Stomach smooth muscle (tissue), 2 donors: Measurements from ENCODE around the gene MBD2.

Experiments used
- H3K27ac ChIP-seq: one replicate; pipeline ENCODE4 v1.7.0; 2013; ENCODE audit warnings: mild to moderate bottlenecking, low read length, inconsistent platforms
- H3K27me3 ChIP-seq, 2 donors: one replicate each; pipeline ENCODE4 v1.7.0; 2013; ENCODE audit warnings: low read length in 2 of 2; ENCODE audit not compliant: insufficient read depth in 2 of 2, control insufficient read depth in 1 of 2
- H3K36me3 ChIP-seq, 2 donors: one replicate each; pipeline ENCODE4 v1.7.0; 2013; ENCODE audit warnings: low read length in 2 of 2; ENCODE audit not compliant: control insufficient read depth in 2 of 2, insufficient read depth in 2 of 2
- H3K4me1 ChIP-seq: one replicate; pipeline ENCODE4 v1.7.0; 2013; ENCODE audit warnings: low read length; ENCODE audit not compliant: control insufficient read depth, insufficient read depth
- H3K4me3 ChIP-seq, 2 donors: one replicate each; pipeline ENCODE4 v1.7.0; 2013; ENCODE audit warnings: low read length in 2 of 2
- H3K9ac ChIP-seq, 2 donors: one replicate each; pipeline ENCODE4 v1.7.0; 2013; ENCODE audit warnings: low read length in 2 of 2, mild to moderate bottlenecking in 1 of 2
- H3K9me3 ChIP-seq, 2 donors: one replicate each; pipeline ENCODE4 v1.7.0; 2013; ENCODE audit warnings: low read length in 2 of 2; ENCODE audit not compliant: control insufficient read depth in 2 of 2
- donor health status: healthy.
- donor health status: Pancreatic carcinoma.

Gene MBD2

DNA sequence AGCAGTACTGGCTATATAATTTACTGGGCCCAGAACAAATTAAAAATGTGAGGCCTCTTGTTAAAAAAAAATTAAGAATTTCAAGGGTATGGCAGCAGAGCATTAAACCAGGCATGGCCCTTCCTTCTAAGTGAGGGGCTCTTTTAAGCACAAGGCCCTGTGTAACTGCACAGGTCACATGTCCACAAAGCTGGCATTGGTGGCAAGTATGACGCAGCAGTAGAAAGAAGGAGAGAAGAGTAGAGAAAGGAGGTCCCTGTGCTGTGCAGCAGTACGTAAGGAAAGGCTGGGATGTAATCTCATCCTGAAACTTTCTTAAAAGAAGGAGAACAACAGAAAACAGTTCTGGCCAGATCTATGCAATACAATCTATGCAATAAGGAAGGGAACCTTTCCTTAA, 51.2 kb downstream of the MBD2 start:
- Histone ChIP-seq H3K4me3 (no peak overlapping the region), H3K4me1 (peaks cover 3% of the 10 kb centered on the region), H3K27me3 (no peaks in the 10 kb centered on the region), H3K27ac (no peak overlapping the region), H3K9me3 (no peaks in the 10 kb centered on the region), H3K36me3 (no peaks in the 10 kb centered on the region), H3K9ac (no peak overlapping the region)

DNA sequence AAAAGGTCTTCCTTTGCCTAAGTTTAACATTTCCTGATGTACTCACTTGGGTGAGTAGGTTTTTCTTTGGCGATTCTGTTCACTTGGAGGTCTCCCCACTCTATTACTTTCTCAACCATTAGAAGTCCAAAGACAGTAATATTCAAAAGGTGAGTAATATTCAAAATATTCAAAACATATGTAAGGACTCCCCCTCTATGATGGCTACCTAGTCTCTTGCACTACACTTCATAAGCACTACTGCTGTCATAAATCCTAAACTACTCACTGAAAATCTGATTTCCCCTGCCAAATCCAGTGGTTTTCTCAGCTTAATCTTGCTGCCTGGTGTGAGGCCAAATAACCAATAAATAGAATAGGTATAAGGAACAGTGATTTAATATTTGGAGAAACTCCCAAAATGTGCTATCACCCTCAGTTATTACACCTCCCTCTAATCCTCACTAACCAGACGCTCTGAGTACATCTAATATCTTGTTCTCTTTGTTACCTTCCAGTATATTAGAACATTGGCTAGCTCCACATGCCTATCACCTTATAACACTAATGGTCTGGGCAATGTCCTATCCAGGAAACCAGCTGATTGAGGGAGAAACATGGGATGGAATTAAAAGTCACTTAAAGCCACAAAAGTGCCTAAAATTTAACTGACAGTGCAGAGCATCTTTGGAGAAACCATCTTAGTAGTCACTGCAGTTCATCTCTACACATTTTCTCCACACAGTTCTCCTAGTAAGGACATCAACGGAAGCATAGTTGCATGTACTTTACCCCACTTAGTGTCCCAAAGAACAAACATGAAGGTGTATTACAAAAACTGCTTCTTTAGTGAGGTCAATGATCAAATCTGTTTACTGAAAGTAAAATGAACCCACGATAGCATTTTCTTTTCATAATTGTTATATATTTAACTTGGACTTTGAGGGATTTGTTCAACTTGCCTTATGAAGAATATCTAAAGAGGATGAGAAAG, 54.8 kb downstream of the MBD2 start:
- H3K4me3 ChIP-seq, result no peak overlapping the region
- no peaks in the 10 kb centered on the region for H3K9me3 ChIP-seq
- H3K36me3 ChIP-seq, result peaks cover 5 to 8% of the 10 kb centered on the region in 2 donors
- no peak overlapping the region for H3K27ac ChIP-seq
- no peak overlapping the region for H3K9ac ChIP-seq
- H3K27me3 ChIP-seq, result no peaks in the 10 kb centered on the region
- no peaks in the 10 kb centered on the region for H3K4me1 ChIP-seq

DNA sequence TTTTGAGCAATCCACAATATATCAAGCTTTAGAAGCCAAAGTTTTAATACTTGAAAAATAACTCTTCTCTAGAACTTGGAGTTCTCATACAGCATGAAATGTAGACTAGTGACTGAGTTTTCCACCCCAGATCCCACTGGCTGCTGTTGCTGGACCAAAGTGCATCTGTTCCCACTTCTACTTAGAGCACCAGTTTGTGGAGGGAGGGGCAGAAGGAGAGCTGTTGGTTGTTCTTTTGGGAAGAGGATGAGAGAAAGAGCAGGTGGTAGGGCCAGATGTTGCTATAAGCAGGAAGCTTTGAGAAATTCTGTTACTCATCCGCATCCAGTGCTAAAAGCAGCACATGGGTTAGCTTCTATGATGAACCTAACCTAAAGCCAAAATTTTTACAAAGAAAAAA, 59.0 kb downstream of the MBD2 start:
- no peaks in the 10 kb centered on the region for H3K4me1 ChIP-seq
- no peaks in the 10 kb centered on the region for H3K27me3 ChIP-seq
- no peak overlapping the region for H3K27ac ChIP-seq
- peaks cover 17 to 21% of the 10 kb centered on the region in 2 donors for H3K36me3 ChIP-seq
- H3K9me3 ChIP-seq, result no peaks in the 10 kb centered on the region
- H3K4me3 ChIP-seq, result no peak overlapping the region
- H3K9ac ChIP-seq, result no peak overlapping the region

DNA sequence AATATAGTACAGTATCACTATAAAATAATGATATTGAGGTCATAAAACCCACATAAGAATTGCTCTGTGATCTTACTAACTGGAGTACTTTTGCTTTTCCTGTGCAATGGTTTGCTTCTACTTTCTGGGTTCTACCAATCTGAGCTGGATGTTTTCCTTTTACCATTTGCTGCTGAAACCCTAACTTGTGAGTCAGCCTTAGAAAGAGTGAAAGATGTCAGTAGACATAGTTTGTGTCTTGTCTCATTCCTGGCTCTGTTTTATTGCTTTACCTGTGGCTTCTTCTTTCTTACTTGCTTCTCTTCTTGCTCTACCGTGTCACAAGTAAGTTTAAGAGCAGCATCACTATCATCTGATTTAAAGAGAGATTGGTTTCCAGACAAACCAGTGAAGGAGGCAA, 61.0 kb downstream of the MBD2 start:
- Histone ChIP-seq H3K9ac (no peak overlapping the region), H3K27me3 (no peaks in the 10 kb centered on the region), H3K9me3 (no peaks in the 10 kb centered on the region), H3K4me3 (no peak overlapping the region), H3K27ac (no peak overlapping the region), H3K4me1 (no peaks in the 10 kb centered on the region), H3K36me3 (peaks cover 21 to 33% of the 10 kb centered on the region in 2 donors)

DNA sequence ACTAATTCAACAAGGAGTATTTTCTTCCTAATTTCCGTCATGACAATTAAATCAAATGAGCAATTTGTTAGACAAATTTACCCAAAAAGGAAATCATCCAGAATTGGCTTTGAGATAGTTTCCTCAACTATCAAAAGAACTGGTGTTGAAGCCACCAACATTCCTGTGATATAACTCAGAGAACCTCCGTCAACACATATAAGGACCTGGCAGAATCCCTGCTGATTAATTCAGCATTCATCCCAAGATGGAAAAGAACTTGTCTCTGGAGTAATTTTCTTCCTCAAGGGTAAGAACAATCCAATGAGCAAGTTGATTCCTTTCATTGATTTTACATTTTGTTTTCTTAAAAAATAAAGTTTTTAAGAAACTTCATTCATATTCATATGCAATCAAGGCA, 62.0 kb downstream of the MBD2 start:
- peaks cover 31 to 43% of the 10 kb centered on the region in 2 donors for H3K36me3 ChIP-seq
- no peaks in the 10 kb centered on the region for H3K9me3 ChIP-seq
- H3K27me3 ChIP-seq, result no peaks in the 10 kb centered on the region
- H3K9ac ChIP-seq, result no peak overlapping the region
- H3K4me1 ChIP-seq, result no peaks in the 10 kb centered on the region
- H3K4me3 ChIP-seq, result no peak overlapping the region
- no peak overlapping the region for H3K27ac ChIP-seq

DNA sequence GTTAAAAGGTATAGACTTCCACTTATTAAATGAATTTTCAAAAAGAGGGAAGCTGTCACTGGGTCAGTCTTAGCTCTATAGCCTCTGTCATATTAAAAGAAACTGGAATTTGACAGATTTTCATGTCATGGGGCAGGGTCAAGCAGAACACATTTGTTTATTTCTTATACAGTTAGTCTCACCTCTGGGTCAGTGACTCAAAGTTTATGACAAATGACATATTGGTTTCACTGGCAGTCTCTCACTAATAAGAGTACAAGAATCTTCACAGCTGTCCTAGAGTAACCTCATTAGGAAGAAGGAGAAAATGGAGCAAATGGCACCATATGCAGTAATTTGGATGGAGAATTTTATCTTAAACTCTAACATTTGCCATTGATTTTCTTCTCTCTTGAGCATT, 63.2 kb downstream of the MBD2 start:
- H3K36me3 ChIP-seq, result peaks cover 32 to 47% of the 10 kb centered on the region in 2 donors
- H3K27me3 ChIP-seq, result no peaks in the 10 kb centered on the region
- no peak overlapping the region for H3K9ac ChIP-seq
- no peaks in the 10 kb centered on the region for H3K4me1 ChIP-seq
- H3K4me3 ChIP-seq, result no peak overlapping the region
- H3K9me3 ChIP-seq, result no peaks in the 10 kb centered on the region
- H3K27ac ChIP-seq, result no peak overlapping the region

DNA sequence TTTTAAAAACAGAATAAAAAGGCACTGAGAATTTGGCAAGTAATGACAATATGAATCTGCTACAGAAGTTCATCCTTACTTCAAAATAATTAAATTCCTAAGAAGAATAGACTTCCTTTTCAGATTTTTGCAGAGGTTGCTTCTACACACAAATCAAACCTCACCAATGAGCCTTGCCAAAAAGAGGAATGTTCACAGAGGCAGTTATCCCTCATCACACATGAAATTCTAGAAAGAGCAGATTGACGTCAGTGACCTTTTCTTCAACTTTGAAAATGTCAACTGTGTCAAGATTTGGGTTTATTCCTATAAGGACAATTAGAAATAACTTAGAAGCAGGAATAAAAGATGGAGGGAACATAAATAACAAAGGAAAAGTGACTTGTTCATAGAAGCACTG, 64.6 kb downstream of the MBD2 start:
- Histone ChIP-seq H3K27me3 (no peaks in the 10 kb centered on the region), H3K36me3 (peaks cover 28 to 41% of the 10 kb centered on the region in 2 donors), H3K4me3 (no peak overlapping the region), H3K9ac (no peak overlapping the region), H3K9me3 (no peaks in the 10 kb centered on the region), H3K4me1 (no peaks in the 10 kb centered on the region), H3K27ac (no peak overlapping the region)

DNA sequence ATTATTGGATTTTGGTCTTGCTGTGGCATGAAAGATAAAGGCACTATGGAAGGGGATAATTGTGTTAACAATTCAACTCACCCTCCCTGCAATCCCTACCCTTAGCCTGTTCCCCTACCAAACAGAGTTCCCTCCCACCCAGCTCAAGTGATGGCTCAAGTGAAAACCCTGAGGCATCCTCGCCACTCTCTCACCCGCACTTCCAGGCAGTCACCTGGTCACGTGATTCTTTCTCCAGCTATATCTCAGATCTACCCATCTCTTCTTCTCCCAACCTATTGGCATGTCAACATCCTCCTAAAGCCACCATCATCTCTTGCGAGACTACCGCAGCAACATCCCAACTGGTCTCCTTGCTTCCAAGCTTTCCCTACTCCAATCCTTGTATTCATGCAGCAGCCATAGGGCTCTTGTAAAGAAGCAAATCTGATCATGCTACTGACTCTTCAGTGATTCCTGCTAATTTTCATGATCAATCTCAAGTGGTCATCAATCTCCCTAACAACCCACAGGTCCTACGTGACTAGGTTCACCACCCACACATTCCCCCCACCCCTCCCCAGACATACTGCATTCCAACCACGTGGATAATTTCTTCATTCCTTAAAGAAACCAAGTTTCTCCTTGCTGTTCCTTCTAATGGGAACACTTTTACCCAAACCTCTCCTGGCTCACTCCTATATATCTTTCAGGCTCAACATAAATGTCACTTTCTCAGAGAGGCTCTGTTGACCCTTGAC, 66.7 kb downstream of the MBD2 start:
- Histone ChIP-seq H3K27me3 (no peaks in the 10 kb centered on the region), H3K27ac (no peak overlapping the region), H3K4me1 (no peaks in the 10 kb centered on the region), H3K36me3 (peaks cover 28 to 34% of the 10 kb centered on the region in 2 donors), H3K4me3 (no peak overlapping the region), H3K9ac (no peak overlapping the region), H3K9me3 (no peaks in the 10 kb centered on the region)

DNA sequence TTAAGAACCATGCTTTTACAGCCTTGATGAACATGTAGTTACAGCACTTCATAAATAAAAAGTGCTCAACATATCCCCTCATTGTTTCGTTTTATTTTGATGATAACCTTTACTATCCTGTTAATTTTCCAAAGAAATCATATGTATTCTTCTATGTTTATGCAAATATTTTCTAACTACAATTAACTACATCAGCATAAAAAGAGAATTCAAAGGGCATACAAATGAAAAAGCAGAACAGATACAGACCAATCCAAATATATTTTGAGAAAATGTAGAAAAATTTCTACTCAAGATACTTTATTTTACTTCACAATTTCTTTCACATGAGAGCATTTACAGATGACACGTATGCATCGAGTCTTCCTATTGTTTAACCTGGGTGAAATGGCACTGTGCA, 69.1 kb downstream of the MBD2 start:
- H3K9me3 ChIP-seq, result no peaks in the 10 kb centered on the region
- H3K9ac ChIP-seq, result no peak overlapping the region
- no peak overlapping the region for H3K4me3 ChIP-seq
- no peaks in the 10 kb centered on the region for H3K4me1 ChIP-seq
- H3K27ac ChIP-seq, result no peak overlapping the region
- H3K27me3 ChIP-seq, result no peaks in the 10 kb centered on the region
- peaks cover 32 to 34% of the 10 kb centered on the region in 2 donors for H3K36me3 ChIP-seq

DNA sequence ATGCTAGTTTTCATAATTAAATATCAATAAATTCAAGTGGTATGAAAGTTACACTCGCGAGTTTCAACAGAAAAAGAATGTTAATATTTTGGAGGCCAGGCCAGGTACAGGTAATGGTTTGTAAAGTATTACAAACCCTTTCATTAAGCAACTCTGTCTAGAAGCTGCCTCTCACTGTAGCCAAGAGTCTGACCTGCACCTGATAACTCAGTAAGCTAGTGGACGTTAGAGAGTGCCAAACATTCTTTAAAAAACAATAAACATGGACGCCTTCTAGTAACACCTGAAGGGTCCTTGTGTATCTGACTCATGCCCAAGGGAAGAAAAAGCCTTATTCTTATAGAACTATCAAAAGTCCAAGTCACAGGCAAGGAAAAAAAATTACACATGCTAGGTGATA, 70.2 kb downstream of the MBD2 start:
- Histone ChIP-seq H3K4me1 (no peaks in the 10 kb centered on the region), H3K9ac (no peak overlapping the region), H3K9me3 (no peaks in the 10 kb centered on the region), H3K27me3 (no peaks in the 10 kb centered on the region), H3K27ac (no peak overlapping the region), H3K4me3 (no peak overlapping the region), H3K36me3 (peaks cover 26 to 35% of the 10 kb centered on the region in 2 donors)

DNA sequence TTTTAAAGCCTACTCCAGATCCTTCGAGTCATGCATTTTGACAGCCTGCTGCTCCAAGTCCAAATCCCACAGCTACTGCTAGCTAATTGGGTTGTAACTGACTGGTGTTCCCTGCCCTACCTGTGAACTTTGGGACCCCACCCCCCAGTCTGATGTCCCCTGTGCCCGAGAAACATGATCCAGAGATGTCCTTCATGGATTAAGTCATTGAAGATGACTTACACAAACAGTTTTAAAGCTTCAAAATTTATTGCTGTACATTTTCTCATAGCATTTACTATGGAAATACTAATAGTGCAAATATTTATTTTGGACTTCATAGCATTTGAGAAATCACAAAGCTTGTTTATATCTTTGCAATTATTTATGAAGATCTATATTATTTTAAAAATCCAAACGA, 73.1 kb downstream of the MBD2 start:
- Histone ChIP-seq H3K27ac (no peak overlapping the region), H3K9me3 (no peaks in the 10 kb centered on the region), H3K9ac (no peak overlapping the region), H3K4me3 (no peak overlapping the region), H3K36me3 (peaks cover 7 to 20% of the 10 kb centered on the region in 2 donors), H3K4me1 (peaks cover 3% of the 10 kb centered on the region), H3K27me3 (no peaks in the 10 kb centered on the region)
